SK-N-SH treated with all-trans-retinoic acid at 6 μM for 48 hours (cell line): ENCODE results near the gene C1QL3.

ENCODE experiments used
- ATAC-seq: fragments of 200-7000 bp; cut with Tn5 transposase; 3 replicates; pipeline ENCODE4 v1.9.1; 2020; ENCODE audit warnings: mild to moderate bottlenecking, moderate library complexity
- ARNTL ChIP-seq: fragments of 450-650 bp; formaldehyde crosslinking; IDR thresholded peaks from 2 replicates; pipeline ENCODE4 v1.5.0; 2020; ENCODE audit warnings: low read depth, mild to moderate bottlenecking, moderate library complexity, borderline replicate concordance
- BACH2 ChIP-seq: fragments of 250-450 bp; sonication (Bioruptor Pico); IDR thresholded peaks from 2 replicates; pipeline ENCODE4 v1.9.0; 2021; ENCODE audit warnings: mild to moderate bottlenecking, borderline replicate concordance
- CSDC2 ChIP-seq: fragments of 250-450 bp; sonication (Bioruptor Pico); IDR thresholded peaks from 2 replicates; pipeline ENCODE4 v1.5.0; 2020; ENCODE audit warnings: mild to moderate bottlenecking, moderate library complexity
- ESRRG ChIP-seq: fragments of 250-450 bp; sonication (Bioruptor Pico); IDR thresholded peaks from 2 replicates; pipeline ENCODE4 v1.6.1; 2021; ENCODE audit warnings: mild to moderate bottlenecking
- GLIS3 ChIP-seq: fragments of 250-450 bp; sonication (Bioruptor Pico); IDR thresholded peaks from 2 replicates; pipeline ENCODE4 v1.5.0; 2020; ENCODE audit warnings: mild to moderate bottlenecking, moderate library complexity
- ISL1 ChIP-seq: fragments of 250-450 bp; sonication (Bioruptor Pico); IDR thresholded peaks from 2 replicates; pipeline ENCODE4 v2.1.2; 2022; ENCODE audit warnings: mild to moderate bottlenecking, moderate library complexity
- OSR1 ChIP-seq: fragments of 250-450 bp; sonication (Bioruptor Pico); IDR thresholded peaks from 2 replicates; pipeline ENCODE4 v1.8.0; 2022; ENCODE audit warnings: moderate library complexity, mild to moderate bottlenecking, inconsistent platforms
- PPARA ChIP-seq: fragments of 250-450 bp; sonication (Bioruptor Pico); IDR thresholded peaks from 2 replicates; pipeline ENCODE4 v1.5.0; 2020; ENCODE audit warnings: mild to moderate bottlenecking, borderline replicate concordance
- RARB ChIP-seq: fragments of 250-450 bp; sonication (Bioruptor Pico); IDR thresholded peaks from 2 replicates; pipeline ENCODE4 v1.8.0; 2021; ENCODE audit warnings: mild to moderate bottlenecking, moderate library complexity
- SNAI2 ChIP-seq: fragments of 250-450 bp; sonication (Bioruptor Pico); IDR thresholded peaks from 2 replicates; pipeline ENCODE4 v1.5.0; 2020; ENCODE audit warnings: mild to moderate bottlenecking, moderate library complexity
- TCF4 ChIP-seq: fragments of 250-450 bp; sonication (Bioruptor Pico); IDR thresholded peaks from 2 replicates; pipeline ENCODE4 v1.8.0; 2021; ENCODE audit warnings: mild to moderate bottlenecking, moderate library complexity, borderline replicate concordance
- TOX ChIP-seq: fragments of 250-450 bp; sonication (Bioruptor Pico); IDR thresholded peaks from 2 replicates; pipeline ENCODE4 v1.8.0; 2021; ENCODE audit warnings: mild to moderate bottlenecking, moderate library complexity, borderline replicate concordance
- ZC3H10 ChIP-seq: fragments of 250-450 bp; sonication (Bioruptor Pico); IDR thresholded peaks from 2 replicates; pipeline ENCODE4 v1.5.1; 2021; ENCODE audit warnings: mild to moderate bottlenecking, moderate library complexity
- ZFP3 ChIP-seq: fragments of 250-450 bp; sonication (Bioruptor Pico); IDR thresholded peaks from 2 replicates; pipeline ENCODE4 v1.5.0; 2020; ENCODE audit warnings: mild to moderate bottlenecking, moderate library complexity
- ZFP30 ChIP-seq: fragments of 450-650 bp; formaldehyde crosslinking; IDR thresholded peaks from 2 replicates; pipeline ENCODE4 v1.5.0; 2022; ENCODE audit warnings: mild to moderate bottlenecking, moderate library complexity
- ZNF565 ChIP-seq: fragments of 450-650 bp; formaldehyde crosslinking; conservative IDR thresholded peaks from 2 replicates; pipeline ENCODE4 v1.5.0; 2020; ENCODE audit warnings: low read depth, mild to moderate bottlenecking, moderate library complexity
- ZNF70 ChIP-seq: fragments of 450-650 bp; formaldehyde crosslinking; IDR thresholded peaks from 2 replicates; pipeline ENCODE4 v1.5.0; 2020; ENCODE audit warnings: mild to moderate bottlenecking, moderate library complexity
- ZNF8 ChIP-seq: fragments of 450-650 bp; formaldehyde crosslinking; IDR thresholded peaks from 2 replicates; pipeline ENCODE4 v1.5.0; 2020; ENCODE audit warnings: mild to moderate bottlenecking, moderate library complexity
- TF ChIP-seq, protein P1 (sequence below): fragments of 250-450 bp; sonication (Bioruptor Pico); IDR thresholded peaks from 2 replicates; pipeline ENCODE4 v1.5.0; 2020; ENCODE audit warnings: mild to moderate bottlenecking, moderate library complexity
- TF ChIP-seq, protein P2 (sequence below): fragments of 250-450 bp; sonication (Bioruptor Pico); IDR thresholded peaks from 2 replicates; pipeline ENCODE4 v1.8.0; 2020; ENCODE audit warnings: mild to moderate bottlenecking, moderate library complexity, borderline replicate concordance
- TF ChIP-seq, protein P3 (sequence below): fragments of 250-450 bp; sonication (Bioruptor Pico); IDR thresholded peaks from 2 replicates; pipeline ENCODE4 v1.5.1; 2020; ENCODE audit warnings: low read depth, mild to moderate bottlenecking, moderate library complexity
- TF ChIP-seq, protein P4 (sequence below): fragments of 250-450 bp; sonication (Bioruptor Pico); IDR thresholded peaks from 2 replicates; pipeline ENCODE4 v1.5.1; 2021; ENCODE audit warnings: mild to moderate bottlenecking, moderate library complexity
- TF ChIP-seq, protein P5 (sequence below): fragments of 250-450 bp; sonication (Bioruptor Pico); IDR thresholded peaks from 2 replicates; pipeline ENCODE4 v1.8.0; 2021; ENCODE audit warnings: low read depth, mild to moderate bottlenecking, moderate library complexity, borderline replicate concordance

The C1QL3 gene

DNA sequence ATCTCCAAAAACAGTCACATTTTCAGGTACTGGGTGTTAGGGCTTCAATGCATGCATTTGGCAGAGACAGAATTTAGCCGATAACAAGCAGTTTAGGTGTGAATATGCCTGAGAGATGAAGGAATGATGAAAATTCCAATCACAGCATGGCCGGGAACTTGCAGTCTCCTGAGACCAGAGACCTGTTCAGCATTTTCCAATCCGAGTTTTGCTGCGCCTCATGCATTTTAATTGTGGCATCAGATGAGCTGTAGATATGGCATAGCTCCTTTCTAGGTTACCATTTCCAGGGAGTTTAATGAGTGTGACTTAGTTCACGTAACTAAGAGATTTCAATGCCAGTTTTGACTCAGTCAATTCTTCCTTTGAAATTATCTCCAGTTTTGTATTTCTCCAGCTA lies 14.5 kb upstream of the C1QL3 start:
- ATAC-seq: no peak
- TF ChIP-seq, protein P1, sequence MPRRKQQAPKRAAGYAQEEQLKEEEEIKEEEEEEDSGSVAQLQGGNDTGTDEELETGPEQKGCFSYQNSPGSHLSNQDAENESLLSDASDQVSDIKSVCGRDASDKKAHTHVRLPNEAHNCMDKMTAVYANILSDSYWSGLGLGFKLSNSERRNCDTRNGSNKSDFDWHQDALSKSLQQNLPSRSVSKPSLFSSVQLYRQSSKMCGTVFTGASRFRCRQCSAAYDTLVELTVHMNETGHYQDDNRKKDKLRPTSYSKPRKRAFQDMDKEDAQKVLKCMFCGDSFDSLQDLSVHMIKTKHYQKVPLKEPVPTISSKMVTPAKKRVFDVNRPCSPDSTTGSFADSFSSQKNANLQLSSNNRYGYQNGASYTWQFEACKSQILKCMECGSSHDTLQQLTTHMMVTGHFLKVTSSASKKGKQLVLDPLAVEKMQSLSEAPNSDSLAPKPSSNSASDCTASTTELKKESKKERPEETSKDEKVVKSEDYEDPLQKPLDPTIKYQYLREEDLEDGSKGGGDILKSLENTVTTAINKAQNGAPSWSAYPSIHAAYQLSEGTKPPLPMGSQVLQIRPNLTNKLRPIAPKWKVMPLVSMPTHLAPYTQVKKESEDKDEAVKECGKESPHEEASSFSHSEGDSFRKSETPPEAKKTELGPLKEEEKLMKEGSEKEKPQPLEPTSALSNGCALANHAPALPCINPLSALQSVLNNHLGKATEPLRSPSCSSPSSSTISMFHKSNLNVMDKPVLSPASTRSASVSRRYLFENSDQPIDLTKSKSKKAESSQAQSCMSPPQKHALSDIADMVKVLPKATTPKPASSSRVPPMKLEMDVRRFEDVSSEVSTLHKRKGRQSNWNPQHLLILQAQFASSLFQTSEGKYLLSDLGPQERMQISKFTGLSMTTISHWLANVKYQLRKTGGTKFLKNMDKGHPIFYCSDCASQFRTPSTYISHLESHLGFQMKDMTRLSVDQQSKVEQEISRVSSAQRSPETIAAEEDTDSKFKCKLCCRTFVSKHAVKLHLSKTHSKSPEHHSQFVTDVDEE: no peak
- TF ChIP-seq ZNF565 (CRISPR knock-in tag) (no peak), ISL1 (no peak)

DNA sequence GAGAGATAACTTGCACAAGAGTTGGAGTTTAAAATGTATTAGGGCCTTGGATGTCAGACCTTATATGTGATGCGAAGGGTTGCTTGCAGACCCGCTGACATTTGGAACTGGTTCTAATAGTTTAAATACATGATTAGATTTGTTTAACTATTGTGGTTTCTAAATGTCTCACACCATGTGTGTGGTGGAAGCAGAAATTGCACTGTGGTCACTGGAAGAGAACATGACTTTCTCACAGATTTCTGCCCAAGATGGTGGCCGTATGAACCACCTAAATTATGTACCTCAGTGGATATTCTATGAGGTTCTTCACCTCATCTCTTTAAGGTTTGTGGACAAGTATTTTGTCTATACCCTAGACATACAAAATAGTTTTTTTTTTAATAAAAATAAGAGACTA lies 8.2 kb upstream of the C1QL3 start:
- TF ChIP-seq TOX (no peak), ZFP30 (CRISPR knock-in tag) (no peak), ESRRG (CRISPR knock-in tag) (no peak), ZFP3 (no peak), OSR1 (no peak), ZNF70 (CRISPR knock-in tag) (no peak), ZNF8 (CRISPR knock-in tag) (no peak), CSDC2 (CRISPR knock-in tag) (no peak), ARNTL (no peak), BACH2 (CRISPR knock-in tag) (no peak), ISL1 (no peak), TCF4 (no peak), PPARA (no peak), RARB (no peak)
- TF ChIP-seq, protein P2, sequence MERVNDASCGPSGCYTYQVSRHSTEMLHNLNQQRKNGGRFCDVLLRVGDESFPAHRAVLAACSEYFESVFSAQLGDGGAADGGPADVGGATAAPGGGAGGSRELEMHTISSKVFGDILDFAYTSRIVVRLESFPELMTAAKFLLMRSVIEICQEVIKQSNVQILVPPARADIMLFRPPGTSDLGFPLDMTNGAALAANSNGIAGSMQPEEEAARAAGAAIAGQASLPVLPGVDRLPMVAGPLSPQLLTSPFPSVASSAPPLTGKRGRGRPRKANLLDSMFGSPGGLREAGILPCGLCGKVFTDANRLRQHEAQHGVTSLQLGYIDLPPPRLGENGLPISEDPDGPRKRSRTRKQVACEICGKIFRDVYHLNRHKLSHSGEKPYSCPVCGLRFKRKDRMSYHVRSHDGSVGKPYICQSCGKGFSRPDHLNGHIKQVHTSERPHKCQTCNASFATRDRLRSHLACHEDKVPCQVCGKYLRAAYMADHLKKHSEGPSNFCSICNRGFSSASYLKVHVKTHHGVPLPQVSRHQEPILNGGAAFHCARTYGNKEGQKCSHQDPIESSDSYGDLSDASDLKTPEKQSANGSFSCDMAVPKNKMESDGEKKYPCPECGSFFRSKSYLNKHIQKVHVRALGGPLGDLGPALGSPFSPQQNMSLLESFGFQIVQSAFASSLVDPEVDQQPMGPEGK (CRISPR knock-in tag): no peak
- TF ChIP-seq, protein P3, sequence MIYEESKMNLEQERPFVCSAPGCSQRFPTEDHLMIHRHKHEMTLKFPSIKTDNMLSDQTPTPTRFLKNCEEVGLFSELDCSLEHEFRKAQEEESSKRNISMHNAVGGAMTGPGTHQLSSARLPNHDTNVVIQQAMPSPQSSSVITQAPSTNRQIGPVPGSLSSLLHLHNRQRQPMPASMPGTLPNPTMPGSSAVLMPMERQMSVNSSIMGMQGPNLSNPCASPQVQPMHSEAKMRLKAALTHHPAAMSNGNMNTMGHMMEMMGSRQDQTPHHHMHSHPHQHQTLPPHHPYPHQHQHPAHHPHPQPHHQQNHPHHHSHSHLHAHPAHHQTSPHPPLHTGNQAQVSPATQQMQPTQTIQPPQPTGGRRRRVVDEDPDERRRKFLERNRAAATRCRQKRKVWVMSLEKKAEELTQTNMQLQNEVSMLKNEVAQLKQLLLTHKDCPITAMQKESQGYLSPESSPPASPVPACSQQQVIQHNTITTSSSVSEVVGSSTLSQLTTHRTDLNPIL: no peak
- TF ChIP-seq, protein P4, sequence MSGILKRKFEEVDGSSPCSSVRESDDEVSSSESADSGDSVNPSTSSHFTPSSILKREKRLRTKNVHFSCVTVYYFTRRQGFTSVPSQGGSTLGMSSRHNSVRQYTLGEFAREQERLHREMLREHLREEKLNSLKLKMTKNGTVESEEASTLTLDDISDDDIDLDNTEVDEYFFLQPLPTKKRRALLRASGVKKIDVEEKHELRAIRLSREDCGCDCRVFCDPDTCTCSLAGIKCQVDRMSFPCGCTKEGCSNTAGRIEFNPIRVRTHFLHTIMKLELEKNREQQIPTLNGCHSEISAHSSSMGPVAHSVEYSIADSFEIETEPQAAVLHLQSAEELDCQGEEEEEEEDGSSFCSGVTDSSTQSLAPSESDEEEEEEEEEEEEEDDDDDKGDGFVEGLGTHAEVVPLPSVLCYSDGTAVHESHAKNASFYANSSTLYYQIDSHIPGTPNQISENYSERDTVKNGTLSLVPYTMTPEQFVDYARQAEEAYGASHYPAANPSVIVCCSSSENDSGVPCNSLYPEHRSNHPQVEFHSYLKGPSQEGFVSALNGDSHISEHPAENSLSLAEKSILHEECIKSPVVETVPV (CRISPR knock-in tag): no peak
- TF ChIP-seq, protein P5, sequence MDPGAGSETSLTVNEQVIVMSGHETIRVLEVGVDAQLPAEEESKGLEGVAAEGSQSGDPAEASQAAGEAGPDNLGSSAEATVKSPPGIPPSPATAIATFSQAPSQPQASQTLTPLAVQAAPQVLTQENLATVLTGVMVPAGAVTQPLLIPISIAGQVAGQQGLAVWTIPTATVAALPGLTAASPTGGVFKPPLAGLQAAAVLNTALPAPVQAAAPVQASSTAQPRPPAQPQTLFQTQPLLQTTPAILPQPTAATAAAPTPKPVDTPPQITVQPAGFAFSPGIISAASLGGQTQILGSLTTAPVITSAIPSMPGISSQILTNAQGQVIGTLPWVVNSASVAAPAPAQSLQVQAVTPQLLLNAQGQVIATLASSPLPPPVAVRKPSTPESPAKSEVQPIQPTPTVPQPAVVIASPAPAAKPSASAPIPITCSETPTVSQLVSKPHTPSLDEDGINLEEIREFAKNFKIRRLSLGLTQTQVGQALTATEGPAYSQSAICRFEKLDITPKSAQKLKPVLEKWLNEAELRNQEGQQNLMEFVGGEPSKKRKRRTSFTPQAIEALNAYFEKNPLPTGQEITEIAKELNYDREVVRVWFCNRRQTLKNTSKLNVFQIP (CRISPR knock-in tag): no peak
- TF ChIP-seq, all 23 proteins: peak for 0
- no peak for ATAC-seq

DNA sequence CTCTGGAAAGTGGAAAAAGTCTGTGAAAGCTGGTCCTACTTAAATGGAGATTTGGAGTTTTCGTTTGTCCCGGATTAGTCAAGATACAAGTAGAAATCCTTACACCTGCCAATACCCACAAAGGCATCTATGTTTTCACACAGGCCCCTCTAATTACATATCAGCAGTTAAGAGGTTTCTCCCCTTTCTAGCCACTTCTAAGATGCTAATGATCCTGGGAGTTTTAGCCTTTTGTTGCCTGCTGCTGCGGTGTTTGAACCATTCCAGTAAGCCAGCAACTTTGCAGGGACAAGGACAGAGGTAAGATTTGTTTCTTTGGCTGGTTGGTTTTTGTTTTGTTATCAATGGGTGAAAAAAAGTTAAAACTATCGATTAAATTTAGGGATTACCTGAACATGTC lies 5.8 kb upstream of the C1QL3 start:
- TF ChIP-seq ESRRG (CRISPR knock-in tag) (no peak), BACH2 (CRISPR knock-in tag) (no peak), TOX (no peak), GLIS3 (CRISPR knock-in tag) (no peak), TCF4 (no peak), ARNTL (no peak), PPARA (no peak)
- no peak for ATAC-seq

DNA sequence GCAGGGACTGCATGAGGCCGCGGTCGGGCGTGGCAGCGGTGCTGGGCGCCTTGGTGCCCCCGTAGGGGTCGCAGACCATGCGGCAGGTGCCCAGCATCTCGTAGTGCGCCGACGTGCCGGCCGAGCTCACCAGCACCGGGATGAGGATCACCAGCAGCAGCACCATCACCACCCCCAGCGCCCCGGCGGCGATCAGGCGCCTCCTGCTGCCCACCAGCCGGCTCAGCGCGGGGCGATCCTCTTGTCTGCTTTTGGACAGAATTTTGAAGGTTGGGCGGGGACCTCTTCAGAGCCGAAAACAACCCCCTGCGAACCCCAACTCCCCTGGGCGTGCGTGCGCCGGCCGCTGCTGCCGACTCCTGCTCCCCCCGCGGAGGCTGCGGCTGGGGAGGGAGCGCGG lies 779 bp downstream of the C1QL3 start:
- ATAC-seq: peak; percentile 67
- TF ChIP-seq PPARA (no peak), ZFP30 (CRISPR knock-in tag) (no peak), GLIS3 (CRISPR knock-in tag) (no peak), SNAI2 (no peak), ZNF8 (CRISPR knock-in tag) (no peak), RARB (no peak), ZC3H10 (CRISPR knock-in tag) (no peak), OSR1 (no peak), ESRRG (CRISPR knock-in tag) (no peak)
- TF ChIP-seq, protein P4 (CRISPR knock-in tag): no peak
- TF ChIP-seq, protein P2 (CRISPR knock-in tag): no peak
